Endothelial cell of umbilical vein (primary cell): ENCODE measurements around the gene CMPK2. TPM values are rescaled to one million over a fixed set of nuclear protein-coding genes. Genes with fewer than 3 reads are reported as not detected.

Experiments
- BruUV-seq: library from RNA; stranded (reverse); fragments of 400-500 nt; replicated peaks from 2 replicates; lab custom pipeline; 2021; lab: Mats Ljungman, UMichigan
- CTCF ChIA-PET: fragments of 300-600, 350-600 bp; sonication (Branson Sonifier 250); formaldehyde crosslinking; loops from one replicate; lab custom pipeline; 2021; ENCODE audit warnings: antibody characterized with exemption, inconsistent platforms; lab: Charles Lee
- POLR2A ChIA-PET: fragments of 300-600, 350-600 bp; sonication (Branson Sonifier 250); formaldehyde crosslinking; loops from one replicate; lab custom pipeline; 2021; ENCODE audit warnings: antibody characterized with exemption, inconsistent platforms; lab: Charles Lee
- DNase-seq: peaks from one replicate; pipeline ENCODE4 v3.0.0-alpha.2; 2011; ENCODE audit warnings: low read depth, low spot score
- FAIRE-seq: peaks from 2 replicates; lab custom pipeline; 2011; peaks lifted over from hg19 to GRCh38; lab: Jason Lieb, UNC
- H2AFZ ChIP-seq: 2 replicates; pipeline ENCODE4 v1.6.0; 2012; ENCODE audit warnings: low read depth, low read length, control low read depth, inconsistent platforms
- H3K27ac ChIP-seq: 2 replicates; pipeline ENCODE4 v1.5.1; 2011; ENCODE audit warnings: low read depth, mild to moderate bottlenecking, control low read depth, low read length, moderate library complexity; ENCODE audit not compliant: insufficient read depth
- H3K27me3 ChIP-seq, 2 experiments: 2 replicates each; pipeline versions ENCODE4 v1.6.0 to v1.6.1; 2011; ENCODE audit warnings: low read length in 2 of 2, mixed read lengths in 1 of 2; ENCODE audit not compliant: control insufficient read depth in 2 of 2, insufficient read depth in 2 of 2
- H3K36me3 ChIP-seq, 2 experiments: 2 replicates in 1 of 2; 3 replicates in 1 of 2; pipeline ENCODE4 v1.5.1; 2011; ENCODE audit warnings: low read length in 2 of 2, mild to moderate bottlenecking in 1 of 2, moderate library complexity in 1 of 2; ENCODE audit not compliant: control insufficient read depth in 2 of 2, insufficient read depth in 2 of 2; ENCODE audit errors: extremely low read depth in 1 of 2
- H3K4me1 ChIP-seq: 3 replicates; pipeline ENCODE4 v1.5.1; 2011; ENCODE audit warnings: mild to moderate bottlenecking, low read length; ENCODE audit not compliant: control insufficient read depth, insufficient read depth; ENCODE audit errors: extremely low read depth
- H3K4me2 ChIP-seq: 2 replicates; pipeline ENCODE4 v1.6.1; 2011; ENCODE audit warnings: low read length, control low read depth, mixed read lengths; ENCODE audit not compliant: insufficient read depth
- H3K4me3 ChIP-seq, 3 experiments: fragments of 200-600 bp in 1 of 3; sonication (generic), shearing (Covaris generic) in 1 of 3; replicated peaks in 1 of 3; 2 replicates each; pipeline ENCODE4 v1.5.1; 2011 to 2016; ENCODE audit warnings: control low read depth in 3 of 3, low read length in 3 of 3, mild to moderate bottlenecking in 2 of 3, inconsistent platforms in 1 of 3, low read depth in 1 of 3, moderate library complexity in 1 of 3; ENCODE audit not compliant: insufficient read depth in 1 of 3
- H3K79me2 ChIP-seq: 2 replicates; pipeline ENCODE4 v1.6.0; 2012; ENCODE audit warnings: low read length, inconsistent platforms; ENCODE audit not compliant: control insufficient read depth, insufficient read depth
- H3K9ac ChIP-seq: replicated peaks from 2 replicates; pipeline ENCODE3; 2011; ENCODE audit warnings: low read length, control low read depth; ENCODE audit not compliant: insufficient read depth; ENCODE audit errors: extremely low read depth
- H3K9me1 ChIP-seq: replicated peaks from 3 replicates; pipeline ENCODE4 v1.6.0; 2011; ENCODE audit warnings: mild to moderate bottlenecking, low read length; ENCODE audit not compliant: control insufficient read depth, insufficient read depth; ENCODE audit errors: extremely low read depth
- H3K9me3 ChIP-seq: replicated peaks from 2 replicates; pipeline ENCODE4 v1.5.1; 2012; ENCODE audit warnings: low read length, inconsistent platforms; ENCODE audit not compliant: control insufficient read depth, insufficient read depth
- H4K20me1 ChIP-seq: replicated peaks from 2 replicates; pipeline ENCODE3; 2011; ENCODE audit warnings: mild to moderate bottlenecking, low read length; ENCODE audit not compliant: control insufficient read depth, insufficient read depth; ENCODE audit errors: extremely low read depth
- EZH2 ChIP-seq: IDR thresholded peaks from 2 replicates; pipeline ENCODE4 v1.6.1; 2012; ENCODE audit warnings: borderline replicate concordance, low read depth, mild to moderate bottlenecking, moderate library complexity, low read length, inconsistent platforms; ENCODE audit not compliant: severe bottlenecking
- FOS ChIP-seq: IDR thresholded peaks from 2 replicates; pipeline ENCODE4 v1.6.1; 2011; ENCODE audit warnings: mild to moderate bottlenecking, low read length, moderate library complexity, borderline replicate concordance; ENCODE audit not compliant: insufficient read depth
- GATA2 ChIP-seq: IDR thresholded peaks from 2 replicates; pipeline ENCODE4 v1.7.0; 2011; ENCODE audit warnings: low read depth, mild to moderate bottlenecking, moderate library complexity, mixed read lengths, low read length; ENCODE audit not compliant: insufficient read length, insufficient read depth
- JUN ChIP-seq: IDR thresholded peaks from 2 replicates; pipeline ENCODE4 v1.6.1; 2011; ENCODE audit warnings: borderline replicate concordance, low read depth; ENCODE audit not compliant: insufficient read length, insufficient read depth
- MAX ChIP-seq: IDR thresholded peaks from 2 replicates; pipeline ENCODE4 v1.6.1; 2011; ENCODE audit not compliant: insufficient read depth, insufficient read length
- MYC ChIP-seq: IDR thresholded peaks from one replicate; pipeline ENCODE4 v1.6.1; 2011; ENCODE audit warnings: mild to moderate bottlenecking, low read depth, low read length
- POLR2A ChIP-seq: IDR thresholded peaks from 2 replicates; pipeline ENCODE4 v1.6.1; 2012; ENCODE audit warnings: low read depth, mild to moderate bottlenecking, control low read depth, low read length
- dilution Hi-C: fragments of 300-500 bp; cut with MboI; formaldehyde crosslinking; loops from one replicate; pipeline ENCODE4 v1.15.0; 2019; ENCODE audit warnings: low sequenced_read_pairs; ENCODE audit not compliant: extremely low pct_ligation_motif_present
- intact Hi-C: fragments of 100-400 bp; cut with micrococcal nuclease; formaldehyde crosslinking; loops from one replicate; pipeline ENCODE4 v1.10.0; 2022
- polyA plus RNA-seq, 4 experiments: library from polyadenylated mRNA; depleted of rRNA in 3 of 4; stranded (reverse) in 3 of 4; unstranded in 1 of 4; fragments of >200 nt; gene quantifications; 2 replicates each; pipeline versions ENCODE4 v1.2.1 to v1.2.3, GENCODE V29; 2011 to 2012; ENCODE audit warnings: missing spikeins in 1 of 4
- total RNA-seq: library from RNA; stranded (reverse); gene quantifications from 2 replicates; pipeline ENCODE4 v1.2.3, GENCODE V29; 2021
- TF ChIP-seq, protein P1 (sequence below), 2 donors: IDR thresholded peaks; 1 replicate in 1 of 2; 2 replicates in 1 of 2; pipeline ENCODE4 v1.5.1; 2011; ENCODE audit warnings: low read length in 2 of 2, mild to moderate bottlenecking in 2 of 2, moderate library complexity in 2 of 2, control low read depth in 1 of 2, inconsistent platforms in 1 of 2, low read depth in 1 of 2; ENCODE audit not compliant: insufficient read depth in 1 of 2; ENCODE audit errors: extremely low read depth in 1 of 2

CMPK2 gene
- total and polyA plus RNA-seq, 2 donors (not counting 3 experiments of a cell fraction or from before 2014, with no cell fraction given): 0.15 to 0.69 TPM

- dilution Hi-C loops (no loop called here), intact Hi-C loops (no loop called here)
- Histone ChIP-seq H4K20me1 (no peaks in the 10 kb centered on the region), H3K4me2 (no peak overlapping the region), H3K27ac (no peak overlapping the region), H3K4me1 (peaks cover 4% of the 10 kb centered on the region), H3K4me3 (no peak overlapping the region), H3K79me2 (no peaks in the 10 kb centered on the region), H3K9me3 (no peaks in the 10 kb centered on the region), H2AFZ (no peak overlapping the region), H3K9ac (no peak overlapping the region), H3K9me1 (no peaks in the 10 kb centered on the region), H3K27me3 (peaks cover 7 to 8% of the 10 kb centered on the region in 2 experiments), H3K36me3 (no peaks in the 10 kb centered on the region)
- TF ChIP-seq POLR2A: no peak
- TF ChIP-seq JUN: no peak
- TF ChIP-seq FOS: no peak
- TF ChIP-seq, protein P1, sequence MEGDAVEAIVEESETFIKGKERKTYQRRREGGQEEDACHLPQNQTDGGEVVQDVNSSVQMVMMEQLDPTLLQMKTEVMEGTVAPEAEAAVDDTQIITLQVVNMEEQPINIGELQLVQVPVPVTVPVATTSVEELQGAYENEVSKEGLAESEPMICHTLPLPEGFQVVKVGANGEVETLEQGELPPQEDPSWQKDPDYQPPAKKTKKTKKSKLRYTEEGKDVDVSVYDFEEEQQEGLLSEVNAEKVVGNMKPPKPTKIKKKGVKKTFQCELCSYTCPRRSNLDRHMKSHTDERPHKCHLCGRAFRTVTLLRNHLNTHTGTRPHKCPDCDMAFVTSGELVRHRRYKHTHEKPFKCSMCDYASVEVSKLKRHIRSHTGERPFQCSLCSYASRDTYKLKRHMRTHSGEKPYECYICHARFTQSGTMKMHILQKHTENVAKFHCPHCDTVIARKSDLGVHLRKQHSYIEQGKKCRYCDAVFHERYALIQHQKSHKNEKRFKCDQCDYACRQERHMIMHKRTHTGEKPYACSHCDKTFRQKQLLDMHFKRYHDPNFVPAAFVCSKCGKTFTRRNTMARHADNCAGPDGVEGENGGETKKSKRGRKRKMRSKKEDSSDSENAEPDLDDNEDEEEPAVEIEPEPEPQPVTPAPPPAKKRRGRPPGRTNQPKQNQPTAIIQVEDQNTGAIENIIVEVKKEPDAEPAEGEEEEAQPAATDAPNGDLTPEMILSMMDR (IDR thresholded peaks at IDR 0.05; ENCODE audit: extremely low read depth in 1 of 2, insufficient read depth in 1 of 2, low read depth in 1 of 2, low read length in 2 of 2): no peak
- TF ChIP-seq GATA2: no peak
- no peak for TF ChIP-seq MYC
- TF ChIP-seq MAX: no peak
- TF ChIP-seq EZH2: no peak
- FAIRE-seq: no peak
- DNase-seq: no peak
- POLR2A ChIA-PET: no interaction called here
- no TSS peak for BruUV-seq
- CTCF ChIA-PET: interaction anchor here (1.2 to 2.4 kb wide), 2 partner anchors 50 to 177 kb away, joined by 4 to 11 read pairs; partner anchors contain the start of gene RNF144A
Observed at GRCh38 chr2:6866982-6867381, 1.3 kb upstream of the CMPK2 start.
